Vagina (tissue), 2 donors: ENCODE data around the gene KLRF1.

Experiments used
- CTCF ChIP-seq, 3 experiments: fragments of 450-650 bp in 2 of 3; fragments of 200-600 bp in 1 of 3; sonication (generic) in 1 of 3; IDR thresholded peaks; one replicate each; pipeline ENCODE4 v1.5.1; 2017 to 2019; ENCODE audit warnings: antibody characterized with exemption in 3 of 3, mild to moderate bottlenecking in 2 of 3, moderate library complexity in 2 of 3
- POLR2A ChIP-seq, 2 donors: fragments of 450-650 bp; IDR thresholded peaks; one replicate each; pipeline ENCODE4 v1.6.1; 2017; ENCODE audit warnings: antibody characterized with exemption in 2 of 2, mild to moderate bottlenecking in 2 of 2, moderate library complexity in 2 of 2
- POLR2AphosphoS5 ChIP-seq, 2 donors: sonication (generic); formaldehyde crosslinking; IDR thresholded peaks; one replicate each; pipeline ENCODE4 v1.9.0; 2017; ENCODE audit warnings: antibody characterized with exemption in 2 of 2, mild to moderate bottlenecking in 2 of 2, low read depth in 1 of 2; ENCODE audit not compliant: insufficient read depth in 1 of 2

- no peak for TF ChIP-seq POLR2A (IDR thresholded peaks at IDR 0.05)
- TF ChIP-seq CTCF (IDR thresholded peaks at IDR 0.05): no peak
- no peak for TF ChIP-seq POLR2AphosphoS5 (IDR thresholded peaks at IDR 0.05; ENCODE audit: insufficient read depth in 1 of 2, low read depth in 1 of 2)
Observed at GRCh38 chr12:9867531-9867930, 40.2 kb downstream of the KLRF1 start.
